Inflammatory macrophage treated with lipopolysaccharide for 4 hours (primary cell): ENCODE measurements around the gene MYRF.

ENCODE experiments used
- DNase-seq: peaks from one replicate; pipeline ENCODE4 v3.0.0-alpha.2; 2020

Gene MYRF

GRCh38 chr11:61778357-61778886, 26.0 kb downstream of the MYRF start:
- no peak for DNase-seq

- DNase-seq: no peak
Measured at GRCh38 chr11:61778920-61779650, 26.6 kb downstream of the MYRF start.

GRCh38 chr11:61779666-61780525, 27.5 kb downstream of the MYRF start:
- DNase-seq: no peak

GRCh38 chr11:61780581-61781162, 28.2 kb downstream of the MYRF start:
- DNase-seq: no peak

- no peak for DNase-seq
Measured at GRCh38 chr11:61781585-61781984, 29.1 kb downstream of the MYRF start.

GRCh38 chr11:61782299-61782698, 29.9 kb downstream of the MYRF start:
- no peak for DNase-seq

- DNase-seq: no peak
Measured at GRCh38 chr11:61782841-61783240, 30.4 kb downstream of the MYRF start.

- DNase-seq: no peak
Measured at GRCh38 chr11:61783717-61784505, 31.5 kb downstream of the MYRF start.

- no peak for DNase-seq
Measured at GRCh38 chr11:61784506-61784805, 32.0 kb downstream of the MYRF start.

GRCh38 chr11:61785837-61786402, 33.5 kb downstream of the MYRF start:
- no peak for DNase-seq

GRCh38 chr11:61787928-61788491, 35.6 kb downstream of the MYRF start:
- DNase-seq: peak; percentile 32

GRCh38 chr11:61791737-61792309, 39.4 kb downstream of the MYRF start:
- DNase-seq: peak; percentile 84

GRCh38 chr11:61792310-61793082, 40.1 kb downstream of the MYRF start, which contains the start of the genes FEN1 and TMEM258:
FEN1 (plus strand) TSS chr11:61792911; CDS start chr11:61795362, 2,451 bp downstream.
TMEM258 (minus strand) TSS chr11:61792599; CDS start chr11:61792558, 41 bp downstream.
- DNase-seq: peak; percentile 93

GRCh38 chr11:61793083-61793828, 40.8 kb downstream of the MYRF start:
- DNase-seq: no peak

- no peak for DNase-seq
Measured at GRCh38 chr11:61793829-61794204, 41.4 kb downstream of the MYRF start.

GRCh38 chr11:61794579-61794978, 42.1 kb downstream of the MYRF start:
- DNase-seq: no peak

GRCh38 chr11:61795459-61795858, 43.0 kb downstream of the MYRF start:
- DNase-seq: no peak

GRCh38 chr11:61795876-61796526, 43.6 kb downstream of the MYRF start:
- DNase-seq: no peak

- DNase-seq: peak; percentile 82
Measured at GRCh38 chr11:61797263-61797944, 45.0 kb downstream of the MYRF start.
